Thyroid gland (tissue), 4 donors: ENCODE measurements around the gene SMG9.

Source experiments
- CTCF ChIP-seq, 6 experiments: fragments of 200-600 bp in 3 of 6; fragments of 450-650 bp in 3 of 6; sonication (generic) in 3 of 6; IDR thresholded peaks; one replicate each; pipeline ENCODE4 v1.5.1; 2016 to 2019; ENCODE audit warnings: antibody characterized with exemption in 6 of 6, mild to moderate bottlenecking in 2 of 6, inconsistent platforms in 1 of 6, moderate library complexity in 1 of 6
- POLR2A ChIP-seq, 2 donors: fragments of 450-650 bp; IDR thresholded peaks; one replicate each; pipeline ENCODE4 v1.6.1; 2017; ENCODE audit warnings: antibody characterized with exemption in 2 of 2, mild to moderate bottlenecking in 2 of 2, moderate library complexity in 1 of 2

GRCh38 chr19:43797556-43797955 is 42.8 kb upstream of the SMG9 start:
- TF ChIP-seq POLR2A (IDR thresholded peaks at IDR 0.05) (no peak), CTCF (IDR thresholded peaks at IDR 0.05) (no peak)
